K562 (cell line): ENCODE results near the gene MRPL40. TPM values are rescaled to one million over a fixed set of nuclear protein-coding genes. Genes with fewer than 3 reads are reported as not detected.

Experiments
- ATAC-seq: fragments of 200-7000 bp; cut with Tn5 transposase; 3 replicates; pipeline ENCODE4 v1.9.1; 2020; ENCODE audit warnings: moderate library complexity
- BruUV-seq: library from RNA; stranded (reverse); fragments of 400-500 nt; replicated peaks from 2 replicates; lab custom pipeline; 2021; lab: Mats Ljungman, UMichigan
- CTCF ChIA-PET: fragments of 300-600 bp; formaldehyde crosslinking; extraction: SDS; loops from one replicate; lab custom pipeline; 2021; ENCODE audit warnings: low intra/inter-chr PET ratio; lab: Yijun Ruan, JAX
- POLR2A ChIA-PET: fragments of 300-600, 350-650 bp; sonication (Branson Sonifier 250); formaldehyde crosslinking; extraction: SDS; loops from one replicate; lab custom pipeline; 2021; ENCODE audit warnings: antibody characterized with exemption, inconsistent platforms; lab: Yijun Ruan, JAX
- DNase-seq, 4 experiments: peaks; one replicate each; pipeline versions ENCODE4 v3.0.0 to v3.0.0-alpha.2; 2011 to 2018; ENCODE audit warnings: low spot score in 3 of 4, mixed read lengths in 3 of 4; ENCODE audit errors: extremely low read depth in 1 of 4
- FAIRE-seq: peaks from 2 replicates; lab custom pipeline; 2011; peaks lifted over from hg19 to GRCh38; lab: Jason Lieb, UNC
- H2AFZ ChIP-seq: 2 replicates; pipeline ENCODE4 v1.6.0; 2011; ENCODE audit warnings: low read depth, low read length, control low read depth, inconsistent platforms
- H3K27ac ChIP-seq: fragments of 200-600 bp; 3 replicates; pipeline ENCODE4 v1.8.0; 2011; ENCODE audit warnings: low read depth, mild to moderate bottlenecking, control low read depth, inconsistent platforms, low read length, moderate library complexity, mixed read lengths; ENCODE audit errors: extremely low read depth
- H3K27me3 ChIP-seq, 2 experiments: fragments of 300-600 bp in 1 of 2; 2 replicates in 1 of 2; 3 replicates in 1 of 2; pipeline versions ENCODE4 v1.6.0 to v1.8.0; 2011; ENCODE audit warnings: inconsistent platforms in 2 of 2, low read length in 2 of 2, mild to moderate bottlenecking in 1 of 2, mixed read lengths in 1 of 2, moderate library complexity in 1 of 2; ENCODE audit not compliant: control insufficient read depth in 2 of 2, insufficient read depth in 2 of 2
- H3K36me3 ChIP-seq: fragments of 300-600 bp; 3 replicates; pipeline ENCODE4 v1.8.0; 2011; ENCODE audit warnings: mild to moderate bottlenecking, low read length, inconsistent platforms; ENCODE audit not compliant: control insufficient read depth, insufficient read depth
- H3K4me1 ChIP-seq, 2 experiments: fragments of 200-600 bp in 1 of 2; replicated peaks in 1 of 2; 2 replicates in 1 of 2; 3 replicates in 1 of 2; pipeline versions ENCODE4 v1.5.1 to v1.8.0; 2011; ENCODE audit warnings: inconsistent platforms in 2 of 2, low read length in 2 of 2, mild to moderate bottlenecking in 1 of 2, mixed read lengths in 1 of 2, moderate library complexity in 1 of 2; ENCODE audit not compliant: control insufficient read depth in 2 of 2, insufficient read depth in 2 of 2
- H3K4me2 ChIP-seq: 2 replicates; pipeline ENCODE4 v1.6.1; 2011; ENCODE audit warnings: low read length, control low read depth, inconsistent platforms, mixed read lengths; ENCODE audit not compliant: insufficient read depth
- H3K4me3 ChIP-seq: fragments of 200-600 bp; sonication (generic), shearing (Covaris generic); 2 replicates; pipeline ENCODE4 v1.5.1; 2016; ENCODE audit warnings: control low read depth, inconsistent platforms
- H3K79me2 ChIP-seq: fragments of 200-600 bp; 3 replicates; pipeline ENCODE4 v1.8.0; 2011; ENCODE audit warnings: low read length, inconsistent platforms; ENCODE audit not compliant: control insufficient read depth, insufficient read depth
- H3K9ac ChIP-seq, 2 experiments: 2 replicates each; pipeline versions ENCODE4 v1.6.0 to v1.6.1; 2011; ENCODE audit warnings: low read depth in 2 of 2, low read length in 2 of 2, control low read depth in 1 of 2, inconsistent platforms in 1 of 2, mild to moderate bottlenecking in 1 of 2, mixed read lengths in 1 of 2; ENCODE audit not compliant: insufficient read depth in 1 of 2
- H3K9me1 ChIP-seq: one replicate; pipeline ENCODE4 v1.6.0; 2011; ENCODE audit warnings: inconsistent platforms, mild to moderate bottlenecking, low read length, moderate library complexity; ENCODE audit not compliant: control insufficient read depth, insufficient read depth
- H3K9me3 ChIP-seq: replicated peaks from 2 replicates; pipeline ENCODE4 v1.5.1; 2011; ENCODE audit warnings: low read depth, low read length, inconsistent platforms; ENCODE audit not compliant: control insufficient read depth, insufficient read depth
- H4K20me1 ChIP-seq: replicated peaks from 2 replicates; pipeline ENCODE4 v1.6.1; 2011; ENCODE audit warnings: low read length, inconsistent platforms, mixed read lengths; ENCODE audit not compliant: control insufficient read depth, insufficient read depth
- BHLHE40 ChIP-seq: IDR thresholded peaks from 2 replicates; pipeline ENCODE4 v1.6.1; 2011; ENCODE audit warnings: low read length, improper control_type of control experiment
- CHD2 ChIP-seq: IDR thresholded peaks from 2 replicates; pipeline ENCODE4 v1.6.1; 2011; ENCODE audit warnings: low read depth, low read length
- DIDO1 ChIP-seq: fragments of 450-650 bp; IDR thresholded peaks from 2 replicates; pipeline ENCODE4 v1.6.1; 2016; ENCODE audit warnings: low read depth, missing biosample characterization, missing genetic modification characterization
- FOXK2 ChIP-seq, 2 experiments: fragments of 450-650 bp; IDR thresholded peaks in 1 of 2; conservative IDR thresholded peaks in 1 of 2; 2 replicates each; pipeline ENCODE4 v1.6.1; 2016; ENCODE audit warnings: low read depth in 2 of 2, mild to moderate bottlenecking in 1 of 2
- HDAC8 ChIP-seq: fragments of 450-650 bp; IDR thresholded peaks from 2 replicates; pipeline ENCODE4 v1.6.1; 2016; ENCODE audit warnings: mild to moderate bottlenecking, missing genetic modification characterization, moderate library complexity, missing compliant biosample characterization
- HMBOX1 ChIP-seq: sonication (generic); IDR thresholded peaks from 2 replicates; pipeline ENCODE4 v1.6.1; 2016
- KLF16 ChIP-seq: IDR thresholded peaks from 2 replicates; pipeline ENCODE4 v1.6.1; 2016; ENCODE audit warnings: antibody characterized with exemption
- MEIS2 ChIP-seq: fragments of 450-650 bp; IDR thresholded peaks from 2 replicates; pipeline ENCODE4 v1.6.1; 2014; ENCODE audit warnings: mild to moderate bottlenecking; ENCODE audit not compliant: partially characterized antibody
- NR4A1 ChIP-seq, 2 experiments: fragments of 250-450 bp in 1 of 2; fragments of 450-650 bp in 1 of 2; sonication (Bioruptor Pico) in 1 of 2; IDR thresholded peaks; 2 replicates each; pipeline versions ENCODE4 v1.4.0 to v1.6.1; 2016 to 2020; ENCODE audit warnings: mild to moderate bottlenecking in 2 of 2, missing compliant biosample characterization in 1 of 2, missing genetic modification characterization in 1 of 2, moderate library complexity in 1 of 2
- OTX1 ChIP-seq: fragments of 450-650 bp; formaldehyde crosslinking; IDR thresholded peaks from 2 replicates; pipeline ENCODE4 v1.4.0; 2022; ENCODE audit warnings: mild to moderate bottlenecking
- POLR2AphosphoS2 ChIP-seq: IDR thresholded peaks from 2 replicates; pipeline ENCODE4 v1.6.1; 2012; ENCODE audit warnings: low read length, improper control_type of control experiment
- RBM17 ChIP-seq: fragments of 200-400 bp; formaldehyde crosslinking; IDR thresholded peaks from 2 replicates; pipeline ENCODE4 v1.6.1; 2017; ENCODE audit warnings: low read depth, mild to moderate bottlenecking, low read length, borderline replicate concordance
- RFX5 ChIP-seq: IDR thresholded peaks from 2 replicates; pipeline ENCODE4 v1.6.1; 2011; ENCODE audit warnings: low read depth, mild to moderate bottlenecking, improper control_type of control experiment, low read length
- ZFPM2 ChIP-seq: fragments of 250-450 bp; sonication (Bioruptor Pico); IDR thresholded peaks from 2 replicates; pipeline ENCODE4 v1.5.1; 2022; ENCODE audit warnings: mild to moderate bottlenecking
- WGBS: fragments of 100-300 bp; shearing (Covaris generic); methylation state at CpG from one replicate; pipeline ENCODE4 v1.1.6; 2016; ENCODE audit warnings: low coverage, mixed read lengths; ENCODE audit not compliant: insufficient coverage; ENCODE audit errors: missing lambda C conversion rate; 5-methylcytosine and 5-hydroxymethylcytosine counted together
- in situ Hi-C: fragments of 300-500 bp; cut with MboI; formaldehyde crosslinking; loops from 4 replicates; pipeline ENCODE4 v1.15.0; 2018; ENCODE audit warnings: inconsistent platforms, mixed read lengths
- intact Hi-C: fragments of 100-400 bp; cut with micrococcal nuclease; formaldehyde crosslinking; loops from 2 replicates; pipeline ENCODE4 v1.14.2; 2022
- polyA plus RNA-seq, 8 experiments: library from polyadenylated mRNA; depleted of rRNA in 4 of 8; stranded (reverse) in 5 of 8; unstranded in 3 of 8; fragments of >200 nt; fragmentation: Nextera tagmentation in 2 of 8; fragmentation: Illumina TruSeq in 1 of 8; extraction: Ambion mirVana in 2 of 8; extraction: Trizol in 1 of 8; gene quantifications; 2 replicates each; pipeline versions ENCODE4 v1.2.1 to v1.2.3, GENCODE V29; 2011 to 2014; ENCODE audit warnings: inconsistent platforms in 1 of 8, missing spikeins in 1 of 8
- total RNA-seq, 7 experiments: library from RNA; depleted of rRNA in 6 of 7; stranded (reverse); fragments of >200 nt in 6 of 7; fragmentation: Illumina TruSeq in 2 of 7; extraction: Trizol in 2 of 7; gene quantifications; 2 replicates each; pipeline versions ENCODE4 v1.2.1 to v1.2.3, GENCODE V29; 2011 to 2021; ENCODE audit warnings: low replicate concordance in 1 of 7
- TF ChIP-seq, protein P1 (sequence below): fragments of 450-650 bp; IDR thresholded peaks from 2 replicates; pipeline ENCODE4 v1.6.1; 2016; ENCODE audit warnings: low read depth, mild to moderate bottlenecking, moderate library complexity
- TF ChIP-seq, protein P2 (sequence below): fragments of 250-450 bp; sonication (Bioruptor Pico); IDR thresholded peaks from 2 replicates; pipeline ENCODE4 v1.5.0; 2021
- TF ChIP-seq, protein P3 (sequence below), 2 experiments: IDR thresholded peaks in 1 of 2; conservative IDR thresholded peaks in 1 of 2; 2 replicates each; pipeline ENCODE4 v1.6.1; 2016; ENCODE audit warnings: low read depth in 2 of 2, mild to moderate bottlenecking in 1 of 2, missing compliant biosample characterization in 1 of 2, missing genetic modification characterization in 1 of 2, moderate library complexity in 1 of 2

MRPL40 gene
- total and polyA plus RNA-seq, 9 of the 15 experiments (the other 6 are each of a cell fraction or from before 2014, with no cell fraction given), result 132 to 652 (median 208) TPM

DNA sequence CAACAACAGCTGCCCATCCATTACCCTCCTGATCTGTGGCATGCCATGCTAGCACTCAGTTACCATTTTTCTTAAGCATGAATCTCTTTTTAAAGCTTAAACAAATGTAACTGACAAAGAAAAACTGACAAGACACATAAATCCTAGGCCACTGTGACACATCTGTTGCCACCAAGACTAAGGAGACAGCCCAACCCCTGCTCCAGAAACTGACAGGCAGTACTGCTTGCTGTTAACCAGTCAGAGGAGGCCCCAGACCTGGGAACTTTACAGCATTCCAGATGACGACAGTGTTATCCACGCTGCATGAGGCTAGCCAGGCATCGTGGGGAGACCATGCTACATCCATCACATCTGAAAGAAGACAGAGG, 34.6 kb upstream of the MRPL40 start:
- H3K9me1 ChIP-seq, result peaks cover 11% of the 10 kb centered on the region
- H3K36me3 ChIP-seq, result peaks cover 94% of the 10 kb centered on the region
- peak overlapping the region; percentile 48 for H3K4me2 ChIP-seq
- H4K20me1 ChIP-seq, result 0 out of 2 replicates have a peak, but pooled peaks cover 5% of the 10 kb centered on the region
- POLR2A ChIA-PET, result interaction anchor here (0.6 to 15.8 kb wide), 28 partner anchors 11 to 356 kb away, joined by 3 to 245 read pairs (median 5); partner anchors contain the start of genes C22orf39, CDC45, DGCR2 and HIRA
- H3K4me3 ChIP-seq, result no peak overlapping the region
- H3K79me2 ChIP-seq, result peaks cover 15% of the 10 kb centered on the region; the same call in 2 of the 3 replicates
- H3K27ac ChIP-seq, result peak overlapping the region; percentile 73
- intact Hi-C loops, result loop anchor here (1.0 to 10.0 kb wide), 6 partner anchors 11 to 227 kb away; partner anchors contain the start of genes C22orf39, CDC45 and UFD1
- FAIRE-seq (no peak), DNase-seq (peak in 2 of 4 experiments; percentile 76), ATAC-seq (peak; percentile 46)
- BruUV-seq, result no TSS peak
- 73% methylated on average over 3 of the region's 3 CpGs for WGBS
- no peaks in the 10 kb centered on the region for H3K9me3 ChIP-seq
- CTCF ChIA-PET, result interaction anchor here (0.6 kb wide), 1 partner anchor 23 kb away, joined by 3 read pairs; no protein-coding TSS in a partner anchor
- peak overlapping the region; percentile 28; the same call in 1 of the 2 replicates for H2AFZ ChIP-seq
- in situ Hi-C loops, result no loop called here
- H3K27me3 ChIP-seq, result no peaks in the 10 kb centered on the region
- peak overlapping the region; percentile 54 to 65; a peak in 3 of 4 replicates for H3K9ac ChIP-seq
- H3K4me1 ChIP-seq, result peaks cover 31 to 32% of the 10 kb centered on the region in 2 experiments
- TF ChIP-seq RFX5 (peak; percentile 94), OTX1 (CRISPR knock-in tag) (no peak), ZFPM2 (no peak), FOXK2 (conservative IDR thresholded peaks at IDR 0.05 in 1 of 2, IDR thresholded peaks at IDR 0.05 in 1 of 2; ENCODE audit: low read depth in 2 of 2) (no peak), CHD2 (peak; percentile 48; the same call in 1 of the 2 replicates), MEIS2 (peak; percentile 94), BHLHE40 (0 out of 2 replicates have a peak, but pooled peaks have one; percentile 24), KLF16 (no peak), NR4A1 (CRISPR knock-in tag; IDR thresholded peaks at IDR 0.05) (0 out of 2 replicates have a peak, but pooled peaks have one; percentile 47), NR4A1 (tag; IDR thresholded peaks at IDR 0.05) (no peak), POLR2AphosphoS2 (peak; percentile 43; the same call in 1 of the 2 replicates), DIDO1 (tag) (no peak), HMBOX1 (0 out of 2 replicates have a peak, but pooled peaks have one; percentile 20), RBM17 (no peak), HDAC8 (tag) (no peak)
- TF ChIP-seq, protein P1, sequence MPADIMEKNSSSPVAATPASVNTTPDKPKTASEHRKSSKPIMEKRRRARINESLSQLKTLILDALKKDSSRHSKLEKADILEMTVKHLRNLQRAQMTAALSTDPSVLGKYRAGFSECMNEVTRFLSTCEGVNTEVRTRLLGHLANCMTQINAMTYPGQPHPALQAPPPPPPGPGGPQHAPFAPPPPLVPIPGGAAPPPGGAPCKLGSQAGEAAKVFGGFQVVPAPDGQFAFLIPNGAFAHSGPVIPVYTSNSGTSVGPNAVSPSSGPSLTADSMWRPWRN, result no peak
- TF ChIP-seq, protein P2, sequence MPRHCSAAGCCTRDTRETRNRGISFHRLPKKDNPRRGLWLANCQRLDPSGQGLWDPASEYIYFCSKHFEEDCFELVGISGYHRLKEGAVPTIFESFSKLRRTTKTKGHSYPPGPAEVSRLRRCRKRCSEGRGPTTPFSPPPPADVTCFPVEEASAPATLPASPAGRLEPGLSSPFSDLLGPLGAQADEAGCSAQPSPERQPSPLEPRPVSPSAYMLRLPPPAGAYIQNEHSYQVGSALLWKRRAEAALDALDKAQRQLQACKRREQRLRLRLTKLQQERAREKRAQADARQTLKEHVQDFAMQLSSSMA (CRISPR knock-in tag), result no peak
- TF ChIP-seq, protein P3, sequence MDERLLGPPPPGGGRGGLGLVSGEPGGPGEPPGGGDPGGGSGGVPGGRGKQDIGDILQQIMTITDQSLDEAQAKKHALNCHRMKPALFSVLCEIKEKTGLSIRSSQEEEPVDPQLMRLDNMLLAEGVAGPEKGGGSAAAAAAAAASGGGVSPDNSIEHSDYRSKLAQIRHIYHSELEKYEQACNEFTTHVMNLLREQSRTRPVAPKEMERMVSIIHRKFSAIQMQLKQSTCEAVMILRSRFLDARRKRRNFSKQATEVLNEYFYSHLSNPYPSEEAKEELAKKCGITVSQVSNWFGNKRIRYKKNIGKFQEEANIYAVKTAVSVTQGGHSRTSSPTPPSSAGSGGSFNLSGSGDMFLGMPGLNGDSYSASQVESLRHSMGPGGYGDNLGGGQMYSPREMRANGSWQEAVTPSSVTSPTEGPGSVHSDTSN (CRISPR knock-in tag; IDR thresholded peaks at IDR 0.05; ENCODE audit: low read depth), result no peak
- TF ChIP-seq, protein P3 (tag; conservative IDR thresholded peaks at IDR 0.05; ENCODE audit: low read depth), result peak; percentile 92
